Measurements from ENCODE around the gene PRR23B. TPM values are rescaled to one million over a fixed set of nuclear protein-coding genes. Genes with fewer than 3 reads are reported as not detected.

The PRR23B gene
- total RNA-seq, 1 donor: not detected

DNA sequence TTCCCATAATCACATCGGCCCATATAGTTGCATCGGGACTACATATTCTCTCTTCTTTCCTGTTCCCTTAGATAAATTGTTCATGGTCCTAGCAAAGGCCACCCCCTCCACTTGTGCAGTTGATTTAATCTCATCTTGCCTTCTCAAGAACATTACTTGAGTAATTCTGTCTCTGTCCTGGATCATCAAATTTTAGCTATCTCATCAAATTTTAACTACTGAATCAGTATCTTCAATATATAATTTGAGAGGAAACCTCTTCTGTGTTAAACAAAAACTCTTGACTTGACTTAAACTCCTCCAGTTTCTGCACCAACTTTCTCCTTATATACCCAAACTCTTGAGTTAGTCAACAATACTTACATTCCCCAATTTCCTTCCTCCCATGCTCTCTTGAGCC is 4.2 kb upstream of the PRR23B start:
- H3K4me2 ChIP-seq (ENCODE audit: insufficient read depth, low read length): no peak overlapping the region
- H3K9me3 ChIP-seq (ENCODE audit: low read depth, low read length): no peaks in the 10 kb centered on the region
- H3K79me2 ChIP-seq (ENCODE audit: insufficient read depth, low read length): no peaks in the 10 kb centered on the region
- TF ChIP-seq, protein P1, sequence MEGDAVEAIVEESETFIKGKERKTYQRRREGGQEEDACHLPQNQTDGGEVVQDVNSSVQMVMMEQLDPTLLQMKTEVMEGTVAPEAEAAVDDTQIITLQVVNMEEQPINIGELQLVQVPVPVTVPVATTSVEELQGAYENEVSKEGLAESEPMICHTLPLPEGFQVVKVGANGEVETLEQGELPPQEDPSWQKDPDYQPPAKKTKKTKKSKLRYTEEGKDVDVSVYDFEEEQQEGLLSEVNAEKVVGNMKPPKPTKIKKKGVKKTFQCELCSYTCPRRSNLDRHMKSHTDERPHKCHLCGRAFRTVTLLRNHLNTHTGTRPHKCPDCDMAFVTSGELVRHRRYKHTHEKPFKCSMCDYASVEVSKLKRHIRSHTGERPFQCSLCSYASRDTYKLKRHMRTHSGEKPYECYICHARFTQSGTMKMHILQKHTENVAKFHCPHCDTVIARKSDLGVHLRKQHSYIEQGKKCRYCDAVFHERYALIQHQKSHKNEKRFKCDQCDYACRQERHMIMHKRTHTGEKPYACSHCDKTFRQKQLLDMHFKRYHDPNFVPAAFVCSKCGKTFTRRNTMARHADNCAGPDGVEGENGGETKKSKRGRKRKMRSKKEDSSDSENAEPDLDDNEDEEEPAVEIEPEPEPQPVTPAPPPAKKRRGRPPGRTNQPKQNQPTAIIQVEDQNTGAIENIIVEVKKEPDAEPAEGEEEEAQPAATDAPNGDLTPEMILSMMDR (IDR thresholded peaks at IDR 0.05; ENCODE audit: extremely low read depth, low read depth, low read length): no peak
- H3K4me1 ChIP-seq (ENCODE audit: insufficient read depth, low read length): no peaks in the 10 kb centered on the region
- H3K36me3 ChIP-seq (ENCODE audit: insufficient read depth, low read length): no peaks in the 10 kb centered on the region
- no peak overlapping the region for H3K4me3 ChIP-seq (ENCODE audit: insufficient read depth, low read length)
- DNase-seq (ENCODE audit: insufficient read length, low spot score, missing footprints): no peak
- no peak overlapping the region for H3K27ac ChIP-seq (ENCODE audit: low read depth, low read length)
- H2AFZ ChIP-seq (ENCODE audit: low read length): no peak overlapping the region
- no peaks in the 10 kb centered on the region for H3K27me3 ChIP-seq (ENCODE audit: insufficient read depth, low read length)
- H4K20me1 ChIP-seq (ENCODE audit: insufficient read depth, low read length): no peaks in the 10 kb centered on the region

DNA sequence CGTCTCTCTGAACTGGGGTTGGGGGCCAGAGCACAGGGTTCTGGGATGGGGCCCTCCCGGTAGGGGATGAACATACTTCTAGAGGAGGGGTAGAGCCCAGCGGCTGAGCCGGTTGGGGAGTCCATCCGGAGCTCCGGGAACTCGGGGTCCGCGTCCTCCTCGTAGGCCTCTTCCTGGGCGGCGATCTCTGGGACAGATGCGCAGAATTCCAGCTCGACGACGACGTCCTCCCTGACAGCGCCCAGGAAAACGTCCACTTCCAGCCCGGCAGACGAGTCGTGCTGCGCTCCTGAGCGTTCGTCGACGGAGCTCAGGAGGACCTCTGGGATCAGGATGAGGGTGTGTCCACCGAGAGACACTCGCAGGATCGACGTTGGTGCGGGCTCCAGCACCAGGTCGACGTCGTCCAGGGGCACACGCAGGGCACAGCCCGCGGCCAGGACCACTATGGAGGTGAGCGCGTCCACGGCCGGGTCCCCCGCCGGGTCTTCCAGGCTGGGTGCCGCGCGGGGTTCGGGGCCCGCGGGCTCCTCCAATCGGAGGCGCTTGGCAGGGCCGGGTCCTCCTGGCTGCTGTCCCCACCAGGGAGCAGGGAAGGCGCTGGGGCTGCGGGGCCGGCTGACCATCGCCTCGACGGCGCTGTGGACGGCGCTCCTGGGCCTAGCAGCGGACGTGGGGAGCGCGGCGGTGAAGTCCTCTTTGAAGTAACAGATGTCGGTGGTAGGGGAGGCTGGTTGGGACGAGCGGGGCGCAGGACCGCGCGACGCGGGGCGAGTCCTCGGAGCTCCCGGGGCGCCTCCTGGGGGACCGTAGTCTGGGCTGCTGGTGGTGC is 474 bp downstream of the PRR23B start:
- no peak for DNase-seq (ENCODE audit: insufficient read length, low spot score, missing footprints)
- TF ChIP-seq, protein P1 (IDR thresholded peaks at IDR 0.05; ENCODE audit: extremely low read depth, low read depth, low read length): no peak
- no peaks in the 10 kb centered on the region for H3K79me2 ChIP-seq (ENCODE audit: insufficient read depth, low read length)
- H2AFZ ChIP-seq (ENCODE audit: low read length): no peak overlapping the region
- H4K20me1 ChIP-seq (ENCODE audit: insufficient read depth, low read length): no peaks in the 10 kb centered on the region
- H3K36me3 ChIP-seq (ENCODE audit: insufficient read depth, low read length): no peaks in the 10 kb centered on the region
- H3K4me1 ChIP-seq (ENCODE audit: insufficient read depth, low read length): no peaks in the 10 kb centered on the region
- H3K27me3 ChIP-seq (ENCODE audit: insufficient read depth, low read length): no peaks in the 10 kb centered on the region
- no peak overlapping the region for H3K4me2 ChIP-seq (ENCODE audit: insufficient read depth, low read length)
- no peak overlapping the region for H3K27ac ChIP-seq (ENCODE audit: low read depth, low read length)
- H3K9me3 ChIP-seq (ENCODE audit: low read depth, low read length): no peaks in the 10 kb centered on the region
- no peak overlapping the region for H3K4me3 ChIP-seq (ENCODE audit: insufficient read depth, low read length)

DNA sequence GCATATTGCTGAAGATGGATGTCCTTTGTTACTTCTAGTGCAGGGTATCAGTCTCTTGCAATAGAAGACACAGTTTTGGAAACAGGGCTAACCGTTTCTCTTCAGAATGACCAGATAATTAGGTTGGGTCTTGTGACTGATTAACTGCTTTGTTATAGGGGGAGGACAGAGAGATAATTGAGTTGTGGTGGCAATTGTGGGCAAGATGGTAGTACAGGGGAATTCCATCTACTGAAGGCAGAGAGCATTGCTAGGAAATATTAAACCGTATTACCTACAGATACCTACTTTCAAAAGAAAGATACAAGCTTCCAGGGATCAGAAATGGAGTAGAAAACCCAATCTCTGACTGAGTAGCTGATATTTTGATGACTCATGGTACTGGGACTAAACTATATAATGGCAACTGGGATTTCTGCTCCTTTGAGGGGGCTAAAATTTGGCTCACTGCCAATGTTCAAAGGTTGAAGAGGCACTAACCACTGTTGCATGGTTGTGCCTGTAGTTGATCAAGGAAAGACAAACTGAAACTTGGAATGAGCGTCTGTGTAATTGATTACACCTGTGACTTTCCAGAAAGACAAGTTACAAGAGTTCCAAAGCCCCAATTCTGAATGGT is 4.2 kb downstream of the PRR23B start:
- no peak overlapping the region for H3K4me3 ChIP-seq (ENCODE audit: insufficient read depth, low read length)
- DNase-seq (ENCODE audit: insufficient read length, low spot score, missing footprints): no peak
- no peaks in the 10 kb centered on the region for H3K79me2 ChIP-seq (ENCODE audit: insufficient read depth, low read length)
- H3K36me3 ChIP-seq (ENCODE audit: insufficient read depth, low read length): no peaks in the 10 kb centered on the region
- no peaks in the 10 kb centered on the region for H3K27me3 ChIP-seq (ENCODE audit: insufficient read depth, low read length)
- H3K27ac ChIP-seq (ENCODE audit: low read depth, low read length): no peak overlapping the region
- H3K9me3 ChIP-seq (ENCODE audit: low read depth, low read length): no peaks in the 10 kb centered on the region
- TF ChIP-seq, protein P1 (IDR thresholded peaks at IDR 0.05; ENCODE audit: extremely low read depth, low read depth, low read length): no peak
- H3K4me2 ChIP-seq (ENCODE audit: insufficient read depth, low read length): no peak overlapping the region
- no peak overlapping the region for H2AFZ ChIP-seq (ENCODE audit: low read length)
- no peaks in the 10 kb centered on the region for H3K4me1 ChIP-seq (ENCODE audit: insufficient read depth, low read length)
- H4K20me1 ChIP-seq (ENCODE audit: insufficient read depth, low read length): no peaks in the 10 kb centered on the region

DNA sequence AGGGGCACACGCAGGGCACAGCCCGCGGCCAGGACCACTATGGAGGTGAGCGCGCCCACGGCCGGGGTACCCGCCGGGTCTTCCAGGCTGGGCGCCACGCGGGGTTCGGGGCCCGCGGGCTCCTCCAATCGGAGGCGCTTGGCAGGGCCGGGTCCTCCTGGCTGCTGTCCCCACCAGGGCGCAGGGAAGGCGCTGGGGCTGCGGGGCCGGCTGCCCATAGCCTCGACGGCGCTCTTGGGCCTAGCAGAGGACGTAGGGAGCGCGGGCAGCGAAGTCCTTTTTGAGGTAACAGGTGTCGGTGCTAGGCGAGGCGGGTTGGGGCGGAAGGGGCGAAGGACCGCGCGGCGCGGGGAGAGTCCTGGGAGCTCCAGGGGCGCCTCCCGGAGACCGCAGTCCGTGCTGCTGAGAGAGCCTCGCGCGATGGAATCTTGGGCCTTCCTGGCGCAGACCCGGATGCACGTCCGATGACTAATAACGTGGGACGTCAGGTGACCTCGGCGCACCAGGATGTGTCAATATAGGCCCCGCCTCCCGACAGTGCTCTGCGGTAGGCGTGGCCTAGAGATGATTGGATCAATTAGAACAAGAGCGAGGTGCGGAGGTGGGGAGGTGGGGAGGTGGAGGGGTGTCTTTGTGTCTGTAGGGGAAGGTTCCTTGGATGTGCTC is 14.5 kb downstream of the PRR23B start, which contains the start of gene PRR23A:
Gene PRR23A (minus strand): TSS at position 218 of the 666 bp plus-strand sequence. CDS start 0 bp downstream, at position 218.
- H3K27me3 ChIP-seq (ENCODE audit: insufficient read depth, low read length): no peaks in the 10 kb centered on the region
- DNase-seq (ENCODE audit: insufficient read length, low spot score, missing footprints): no peak
- H3K4me2 ChIP-seq (ENCODE audit: insufficient read depth, low read length): no peak within 1 kb of the TSS
- H4K20me1 ChIP-seq (ENCODE audit: insufficient read depth, low read length): no peaks in the 10 kb centered on the region
- no peaks in the 10 kb centered on the region for H3K9me3 ChIP-seq (ENCODE audit: low read depth, low read length)
- H3K4me3 ChIP-seq (ENCODE audit: insufficient read depth, low read length): no peak within 1 kb of the TSS
- no peaks in the 10 kb centered on the region for H3K4me1 ChIP-seq (ENCODE audit: insufficient read depth, low read length)
- no peaks in the 10 kb centered on the region for H3K79me2 ChIP-seq (ENCODE audit: insufficient read depth, low read length)
- H2AFZ ChIP-seq (ENCODE audit: low read length): no peak within 1 kb of the TSS
- no peaks in the 10 kb centered on the region for H3K36me3 ChIP-seq (ENCODE audit: insufficient read depth, low read length)
- H3K27ac ChIP-seq (ENCODE audit: low read depth, low read length): no peak within 1 kb of the TSS
- TF ChIP-seq, protein P1 (IDR thresholded peaks at IDR 0.05; ENCODE audit: extremely low read depth, low read depth, low read length): no peak

Data from osteoblast (primary cell).